Activated CD8-positive, alpha-beta memory T cell treated with anti-CD3 and anti-CD28 coated beads, Interleukin-2, amount 50 U/mL, for 24 hours (primary cell): Measurements from ENCODE around the gene PPP4R1.

Source experiments
- DNase-seq: peaks from one replicate; pipeline ENCODE4 v3.0.0-alpha.2; 2020; ENCODE audit errors: extremely low read depth

PPP4R1 gene

DNA sequence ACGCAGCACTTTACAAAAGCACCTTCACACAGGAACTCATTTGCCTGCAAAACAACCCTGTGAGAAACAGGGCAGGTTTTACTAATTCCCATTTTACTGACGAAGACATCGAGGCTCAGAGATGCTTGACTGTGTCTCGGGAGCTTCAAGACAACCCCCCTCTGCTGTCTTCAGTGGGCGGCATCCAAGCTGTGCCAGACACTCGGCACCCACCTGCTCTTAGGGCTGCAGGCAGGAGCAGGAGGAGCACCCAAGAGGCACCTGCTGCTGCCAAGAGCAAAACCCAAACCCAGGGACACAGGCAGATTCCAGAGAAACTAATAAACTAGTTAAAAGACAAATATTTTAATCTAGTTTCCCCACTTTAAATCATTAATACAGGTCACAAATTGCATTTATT is 67.9 kb downstream of the PPP4R1 start:
- DNase-seq, result no peak

DNA sequence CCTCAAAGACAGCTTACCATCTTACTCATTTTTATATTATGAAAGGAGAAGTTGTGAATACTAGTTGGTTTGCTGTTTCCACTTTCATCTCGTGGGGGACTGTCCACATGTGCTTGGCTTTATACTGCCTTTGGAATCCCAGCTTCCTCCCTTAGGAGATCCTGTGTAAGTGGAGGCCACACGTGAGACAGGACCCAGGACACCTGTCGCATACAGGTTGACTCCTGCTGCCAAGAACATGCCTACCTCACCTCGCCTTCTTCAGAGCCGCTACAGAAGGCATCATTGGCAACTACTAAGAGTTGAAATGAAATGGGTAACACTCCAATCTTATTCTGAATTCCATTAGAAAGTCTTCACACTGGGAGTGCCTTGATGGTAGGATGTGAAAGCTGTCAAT is 69.3 kb downstream of the PPP4R1 start:
- no peak for DNase-seq

- DNase-seq, result no peak
Observed at GRCh38 chr18:9542924-9543323, 71.4 kb downstream of the PPP4R1 start.

GRCh38 chr18:9539938-9540337 is 74.4 kb downstream of the PPP4R1 start:
- DNase-seq, result no peak

GRCh38 chr18:9539283-9539682 is 75.1 kb downstream of the PPP4R1 start:
- DNase-seq, result no peak

DNA sequence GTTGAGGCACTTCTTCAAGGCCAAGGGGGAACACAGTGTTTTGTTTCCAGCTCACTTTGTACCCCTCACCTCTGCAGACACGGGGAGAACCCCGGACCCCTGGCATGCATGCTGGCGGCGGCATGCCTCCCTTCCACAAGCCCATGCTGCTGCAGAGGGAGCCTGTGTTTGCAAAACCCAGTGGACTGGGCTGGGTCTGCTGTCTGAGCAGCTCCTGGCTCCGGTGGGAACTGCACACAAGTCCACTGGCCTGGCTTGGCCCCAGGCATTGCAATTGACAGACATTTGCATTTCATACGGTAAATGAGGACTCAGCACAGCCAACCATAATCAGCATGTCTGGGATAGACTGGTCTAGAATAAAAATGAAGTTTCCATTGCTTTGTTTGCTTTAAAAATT is 76.7 kb downstream of the PPP4R1 start:
- no peak for DNase-seq

GRCh38 chr18:9536354-9537152 is 77.8 kb downstream of the PPP4R1 start:
- DNase-seq, result no peak

- DNase-seq, result no peak
Observed at GRCh38 chr18:9535430-9535991, 78.8 kb downstream of the PPP4R1 start.

- DNase-seq, result no peak
Observed at GRCh38 chr18:9534844-9535243, 79.5 kb downstream of the PPP4R1 start.

GRCh38 chr18:9531791-9532410 is 82.5 kb downstream of the PPP4R1 start:
- DNase-seq, result no peak

DNA sequence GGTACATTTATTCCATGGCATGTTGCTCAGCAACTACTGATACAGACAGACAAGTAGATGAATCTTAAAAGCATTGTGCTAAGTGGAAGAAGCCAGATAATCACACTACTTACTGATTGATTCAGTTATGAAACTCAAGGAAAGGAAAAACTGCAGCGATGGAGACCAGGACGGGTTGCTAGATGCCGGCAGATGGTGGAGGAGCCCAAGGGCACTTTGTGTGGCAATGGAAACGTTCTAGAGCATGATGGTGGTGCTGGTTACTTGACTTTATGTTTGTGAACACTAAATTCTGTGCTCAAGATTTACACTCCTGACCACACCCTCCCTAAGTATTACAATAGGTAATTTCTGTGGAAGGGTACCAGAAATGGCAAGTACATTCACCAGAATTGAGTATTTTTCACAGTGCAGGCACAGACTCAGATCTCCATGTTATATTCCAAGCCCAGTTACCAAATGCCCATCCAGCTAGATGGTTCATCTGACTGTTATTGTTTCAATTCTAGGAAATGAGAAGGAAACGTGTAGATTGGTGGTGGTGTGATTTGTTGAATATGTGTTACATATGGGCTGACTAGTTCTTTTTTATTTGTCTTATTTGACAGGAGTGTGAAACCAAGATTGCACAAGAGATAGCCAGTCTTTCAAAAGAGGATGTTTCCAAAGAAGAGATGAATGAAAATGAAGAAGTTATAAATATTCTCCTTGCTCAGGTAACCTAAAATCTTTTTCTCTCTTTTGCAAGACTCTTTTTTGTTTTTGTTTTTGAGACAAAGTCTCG is 83.9 kb downstream of the PPP4R1 start:
- DNase-seq, result no peak

DNA sequence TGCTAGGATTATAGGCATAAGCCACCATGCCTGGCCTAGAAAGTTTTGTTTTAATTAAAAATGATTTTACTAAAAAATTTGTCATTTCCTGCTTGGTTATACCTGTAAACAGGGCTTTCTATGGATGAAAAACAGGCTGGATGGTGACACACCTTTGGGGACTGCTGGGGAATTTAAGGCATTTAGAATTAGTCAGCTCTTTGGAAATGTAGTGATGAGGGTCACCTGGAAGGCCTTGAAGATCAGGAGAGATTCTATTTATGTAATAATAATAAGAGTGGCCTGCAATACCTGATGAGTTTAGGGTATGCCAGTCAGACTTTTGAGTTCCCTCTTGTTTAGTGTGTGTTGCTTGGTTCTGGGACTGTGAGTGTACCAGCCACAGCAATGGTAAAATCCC is 87.9 kb downstream of the PPP4R1 start:
- DNase-seq, result no peak

- DNase-seq, result no peak
Observed at GRCh38 chr18:9522952-9523351, 91.4 kb downstream of the PPP4R1 start.

DNA sequence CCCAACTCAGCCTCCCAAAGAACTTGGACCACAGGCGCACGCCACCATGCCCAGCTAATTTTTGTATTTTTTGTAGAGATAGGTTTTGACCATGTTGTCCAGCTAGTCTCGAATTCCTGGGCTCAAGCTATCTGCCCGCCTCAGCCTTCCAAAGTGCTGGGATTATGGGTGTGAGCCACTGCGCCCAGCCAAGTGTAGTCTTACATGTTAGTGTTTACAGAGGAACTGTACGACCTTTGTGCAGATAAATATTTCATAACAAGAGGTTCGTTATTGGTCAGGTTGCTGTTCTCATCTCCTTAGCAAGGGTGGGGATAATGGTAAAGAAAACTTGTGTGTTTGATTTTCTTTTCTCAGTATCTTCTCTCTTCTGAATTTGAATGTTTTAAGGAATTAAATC is 92.6 kb downstream of the PPP4R1 start:
- no peak for DNase-seq

GRCh38 chr18:9520666-9521065 is 93.7 kb downstream of the PPP4R1 start:
- no peak for DNase-seq

DNA sequence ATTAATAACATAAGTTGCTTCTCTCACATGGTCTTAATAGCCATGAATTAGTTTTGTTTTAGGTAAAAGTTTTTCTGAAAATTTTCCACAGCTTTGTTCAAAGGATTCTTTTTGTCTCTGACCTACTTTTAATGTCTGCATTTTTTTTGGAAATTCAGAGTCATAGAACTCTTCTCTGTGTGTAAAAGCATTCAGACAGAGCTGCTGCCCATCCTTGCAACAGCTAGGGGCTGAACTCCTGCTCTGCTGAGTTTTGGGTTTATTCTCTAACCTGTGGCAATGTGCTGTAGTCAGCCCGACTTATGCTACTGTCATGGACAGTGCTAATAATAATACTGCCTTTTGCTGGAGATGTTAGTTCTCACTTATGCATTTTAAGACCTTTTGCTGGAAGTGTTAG is 95.0 kb downstream of the PPP4R1 start:
- DNase-seq, result no peak

DNA sequence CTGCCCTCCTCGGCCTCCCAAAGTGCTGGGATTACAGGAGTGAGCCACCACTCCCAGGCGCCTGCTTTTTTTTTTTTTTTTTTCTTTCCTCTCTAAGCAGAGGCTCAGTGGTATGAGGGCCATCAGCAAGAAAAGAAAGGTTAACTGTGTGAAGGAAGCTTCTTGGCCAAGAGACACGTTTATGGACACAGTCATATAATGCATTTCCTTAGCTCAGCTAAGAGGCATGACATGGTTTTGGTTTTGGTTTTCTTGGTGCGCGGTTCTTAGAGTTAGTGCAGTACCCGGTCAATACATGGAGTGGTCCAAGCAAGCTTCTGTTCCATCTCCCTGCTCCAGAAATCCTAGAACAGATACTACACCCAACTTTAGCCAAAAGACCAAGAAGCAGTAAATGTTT is 96.5 kb downstream of the PPP4R1 start:
- no peak for DNase-seq

DNA sequence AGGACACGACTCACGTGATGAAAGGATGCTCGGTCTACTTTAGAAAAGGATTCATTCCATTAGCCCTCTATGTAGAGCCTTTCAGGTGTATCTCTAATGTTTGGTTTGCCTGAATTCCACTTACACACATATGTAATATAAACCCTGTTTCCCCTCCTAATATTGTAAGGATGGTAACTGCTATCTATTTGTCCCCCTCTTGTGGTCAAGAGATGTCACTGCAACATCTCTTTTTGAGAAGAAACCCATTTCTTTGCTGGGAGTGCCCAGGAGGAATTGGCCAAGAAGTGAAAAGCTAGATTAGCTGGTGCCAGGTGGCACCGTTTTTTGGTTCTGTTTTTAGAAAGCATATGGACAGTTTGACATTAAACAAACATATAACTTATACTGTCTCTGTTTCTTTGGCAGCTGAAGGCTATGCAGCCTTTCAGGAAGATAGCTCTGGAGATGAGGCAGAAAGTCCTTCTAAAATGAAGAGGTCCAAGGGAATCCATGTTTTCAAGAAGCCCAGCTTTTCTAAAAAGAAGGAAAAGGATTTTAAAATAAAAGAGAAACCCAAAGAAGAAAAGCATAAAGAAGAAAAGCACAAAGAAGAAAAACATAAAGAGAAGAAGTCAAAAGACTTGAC is 97.8 kb downstream of the PPP4R1 start:
- DNase-seq, result no peak

DNA sequence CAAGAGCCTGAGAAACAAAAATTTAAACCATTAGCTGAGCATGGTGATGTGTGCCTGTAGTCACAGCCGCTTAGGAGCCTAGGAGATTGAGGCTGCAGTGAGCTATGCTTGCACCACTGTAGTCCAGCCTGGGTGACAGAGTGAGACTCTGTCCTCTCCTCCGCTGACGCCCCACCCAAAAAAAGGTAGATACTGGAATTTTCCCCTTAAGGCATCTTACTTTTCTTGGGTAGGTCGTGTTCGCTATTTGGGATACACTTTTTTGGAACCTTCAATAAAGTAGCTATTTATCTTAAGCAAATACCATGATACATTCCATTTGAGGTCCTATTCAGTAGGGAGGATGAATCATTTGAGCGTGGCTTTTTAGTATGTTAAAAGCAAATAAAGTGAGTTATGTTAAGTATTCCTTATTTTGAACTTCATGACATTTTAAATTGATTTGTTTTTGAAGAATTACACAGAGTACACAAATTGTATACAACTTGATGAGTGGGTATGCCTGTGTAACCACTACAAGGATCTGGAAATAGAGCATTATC is 100.3 kb downstream of the PPP4R1 start:
- DNase-seq, result no peak

DNA sequence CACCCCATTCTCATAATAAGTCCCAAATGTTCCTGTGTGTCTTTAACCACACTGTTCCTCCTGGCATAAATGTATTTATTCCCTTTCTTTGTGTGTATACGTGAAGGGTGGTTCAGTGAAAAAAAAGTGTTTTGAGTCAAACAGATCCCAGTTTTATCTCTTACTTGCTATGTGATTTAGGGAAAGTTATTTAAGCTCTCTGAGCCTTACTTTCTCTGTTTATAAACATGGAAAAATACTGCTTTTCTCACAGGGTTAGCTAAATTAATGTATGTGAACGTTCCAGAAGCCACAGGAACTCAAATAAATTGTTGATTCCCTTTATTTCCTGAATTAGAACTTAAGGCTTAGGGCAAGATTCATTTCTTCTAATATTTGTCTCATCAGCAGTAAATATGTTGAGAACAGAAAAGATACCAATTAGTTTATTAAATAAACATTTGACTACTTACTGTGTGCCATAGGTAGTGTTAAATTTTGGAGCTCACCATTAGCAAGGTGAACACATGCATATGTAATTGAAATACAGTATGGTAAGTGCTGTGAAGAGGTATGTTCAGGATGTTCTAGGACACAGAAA is 105.8 kb downstream of the PPP4R1 start:
- no peak for DNase-seq

GRCh38 chr18:9507565-9508088 is 106.7 kb downstream of the PPP4R1 start:
- no peak for DNase-seq
